Trophoblast cell (in vitro differentiated cells and primary cell): ENCODE data around the gene MYO5B.

Experiments
- DNase-seq, 2 donors: peaks; one replicate each; pipeline ENCODE4 v3.0.0-alpha.2; 2016
- H2AFZ ChIP-seq: 2 replicates; pipeline ENCODE4 v1.6.1; 2013; ENCODE audit warnings: low read length, moderate library complexity, mild to moderate bottlenecking; ENCODE audit not compliant: insufficient read depth, poor library complexity
- H2AK5ac ChIP-seq: 2 replicates; pipeline ENCODE4 v1.6.1; 2013; ENCODE audit warnings: mild to moderate bottlenecking, low read length
- H2BK120ac ChIP-seq: 2 replicates; pipeline ENCODE4 v1.6.1; 2013; ENCODE audit warnings: low read length, mild to moderate bottlenecking, moderate library complexity; ENCODE audit not compliant: insufficient read depth, poor library complexity
- H2BK12ac ChIP-seq: 2 replicates; pipeline ENCODE4 v1.6.1; 2013; ENCODE audit warnings: mild to moderate bottlenecking, low read length, moderate library complexity
- H2BK5ac ChIP-seq: 2 replicates; pipeline ENCODE4 v1.6.1; 2013; ENCODE audit warnings: low read length, low read depth, moderate library complexity, mild to moderate bottlenecking; ENCODE audit not compliant: poor library complexity
- H3K14ac ChIP-seq: 2 replicates; pipeline ENCODE4 v1.6.1; 2013; ENCODE audit warnings: mild to moderate bottlenecking, low read length
- H3K18ac ChIP-seq: 2 replicates; pipeline ENCODE4 v1.6.1; 2013; ENCODE audit warnings: mild to moderate bottlenecking, low read length
- H3K23ac ChIP-seq: 2 replicates; pipeline ENCODE4 v1.6.1; 2013; ENCODE audit warnings: low read length
- H3K27ac ChIP-seq: 2 replicates; pipeline ENCODE4 v1.5.1; 2013; ENCODE audit warnings: low read depth, mild to moderate bottlenecking, inconsistent platforms, low read length, moderate library complexity
- H3K27me3 ChIP-seq: 2 replicates; pipeline ENCODE4 v1.6.1; 2013; ENCODE audit warnings: inconsistent platforms, mild to moderate bottlenecking, low read length, moderate library complexity; ENCODE audit not compliant: insufficient read depth
- H3K36me3 ChIP-seq, 2 experiments: 1 replicate in 1 of 2; 2 replicates in 1 of 2; pipeline ENCODE4 v1.6.1; 2013; ENCODE audit warnings: low read length in 2 of 2, mild to moderate bottlenecking in 2 of 2, moderate library complexity in 1 of 2; ENCODE audit not compliant: insufficient read depth in 2 of 2, control insufficient read depth in 1 of 2
- H3K4ac ChIP-seq: 2 replicates; pipeline ENCODE4 v1.6.1; 2013; ENCODE audit warnings: low read depth, mild to moderate bottlenecking, low read length, moderate library complexity
- H3K4me1 ChIP-seq, 2 experiments: 1 replicate in 1 of 2; 2 replicates in 1 of 2; pipeline ENCODE4 v1.6.1; 2013; ENCODE audit warnings: low read length in 2 of 2, mild to moderate bottlenecking in 2 of 2, moderate library complexity in 1 of 2; ENCODE audit not compliant: insufficient read depth in 2 of 2, control insufficient read depth in 1 of 2
- H3K4me2 ChIP-seq: 2 replicates; pipeline ENCODE4 v1.6.1; 2013; ENCODE audit warnings: inconsistent platforms, mild to moderate bottlenecking, low read length, moderate library complexity
- H3K4me3 ChIP-seq: 2 replicates; pipeline ENCODE4 v1.5.1; 2013; ENCODE audit warnings: mild to moderate bottlenecking, low read depth, low read length, inconsistent platforms
- H3K79me1 ChIP-seq: one replicate; pipeline ENCODE4 v1.6.1; 2013; ENCODE audit warnings: low read length
- H3K79me2 ChIP-seq: 2 replicates; pipeline ENCODE4 v1.6.1; 2013; ENCODE audit warnings: low read length, mild to moderate bottlenecking; ENCODE audit not compliant: control insufficient read depth, insufficient read depth, poor library complexity
- H3K9ac ChIP-seq: 2 replicates; pipeline ENCODE4 v1.6.1; 2013; ENCODE audit warnings: mild to moderate bottlenecking, low read length
- H3K9me3 ChIP-seq: 2 replicates; pipeline ENCODE4 v1.6.1; 2013; ENCODE audit warnings: low read depth, mild to moderate bottlenecking, control low read depth, inconsistent platforms, low read length; ENCODE audit not compliant: insufficient read depth
- H4K12ac ChIP-seq: 2 replicates; pipeline ENCODE4 v1.6.1; 2013; ENCODE audit warnings: low read depth, mild to moderate bottlenecking, low read length, moderate library complexity
- H4K8ac ChIP-seq: 2 replicates; pipeline ENCODE4 v1.6.1; 2013; ENCODE audit warnings: low read depth, mild to moderate bottlenecking, low read length, moderate library complexity
- H4K91ac ChIP-seq: one replicate; pipeline ENCODE4 v1.6.1; 2013; ENCODE audit warnings: low read depth, mild to moderate bottlenecking, low read length, moderate library complexity
- WGBS: extraction: QIAGEN DNeasy Blood & Tissue Kit; methylation state at CpG from one replicate; pipeline ENCODE4 v1.1.7; 2013; ENCODE audit warnings: missing lambda C conversion rate; ENCODE audit not compliant: insufficient read length, insufficient coverage; ENCODE audit errors: extremely low coverage; 5-methylcytosine and 5-hydroxymethylcytosine counted together

The MYO5B gene

DNA sequence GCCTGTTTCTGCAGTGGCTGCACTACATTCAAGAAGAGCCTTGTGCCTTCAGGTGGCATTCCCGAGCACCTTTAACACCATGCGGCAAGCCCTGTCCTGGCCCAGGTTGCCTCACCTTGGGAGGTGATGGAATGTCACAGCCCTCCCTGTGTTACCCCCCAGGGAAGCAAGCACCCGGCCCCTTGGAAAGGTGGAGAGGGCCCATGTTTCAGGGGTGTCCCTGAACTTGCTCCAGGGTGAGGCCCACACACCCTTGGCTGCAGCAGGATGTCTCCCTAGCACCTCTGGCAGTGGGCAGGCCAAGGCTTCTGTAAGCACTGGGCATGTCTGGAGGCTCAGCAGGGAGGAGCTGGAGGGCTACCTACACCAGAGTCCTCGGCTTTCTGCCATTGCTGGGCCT, 352.3 kb downstream of the MYO5B start:
- no peaks in the 10 kb centered on the region for H3K27me3 ChIP-seq
- H3K9me3 ChIP-seq = peaks cover 4% of the 10 kb centered on the region
- H3K4me2 ChIP-seq = no peak overlapping the region
- DNase-seq = no peak
- no peaks in the 10 kb centered on the region for H3K79me1 ChIP-seq
- H3K36me3 ChIP-seq = peaks cover 20 to 25% of the 10 kb centered on the region in 2 experiments
- no peaks in the 10 kb centered on the region for H3K79me2 ChIP-seq
- H4K91ac ChIP-seq = no peak overlapping the region
- H3K14ac ChIP-seq = no peak overlapping the region
- H4K12ac ChIP-seq = no peak overlapping the region
- H2BK5ac ChIP-seq = no peak overlapping the region
- H4K8ac ChIP-seq = no peak overlapping the region
- H3K4ac ChIP-seq = no peak overlapping the region
- H3K4me3 ChIP-seq = no peak overlapping the region
- no CpG with 5 or more reads among the region's 4 CpGs for WGBS
- H3K18ac ChIP-seq = no peak overlapping the region
- no peak overlapping the region for H3K9ac ChIP-seq
- H2AFZ ChIP-seq = no peak overlapping the region
- no peak overlapping the region for H3K27ac ChIP-seq
- no peak overlapping the region for H2BK120ac ChIP-seq
- no peak overlapping the region for H2AK5ac ChIP-seq
- H2BK12ac ChIP-seq = no peak overlapping the region
- H3K23ac ChIP-seq = no peak overlapping the region
- H3K4me1 ChIP-seq = peaks cover 0 to 2% of the 10 kb centered on the region in 2 experiments

GRCh38 chr18:49841236-49842217, 353.4 kb downstream of the MYO5B start:
- H2BK120ac ChIP-seq = no peak overlapping the region
- no CpG with 5 or more reads among the region's 12 CpGs for WGBS
- DNase-seq = no peak

DNA sequence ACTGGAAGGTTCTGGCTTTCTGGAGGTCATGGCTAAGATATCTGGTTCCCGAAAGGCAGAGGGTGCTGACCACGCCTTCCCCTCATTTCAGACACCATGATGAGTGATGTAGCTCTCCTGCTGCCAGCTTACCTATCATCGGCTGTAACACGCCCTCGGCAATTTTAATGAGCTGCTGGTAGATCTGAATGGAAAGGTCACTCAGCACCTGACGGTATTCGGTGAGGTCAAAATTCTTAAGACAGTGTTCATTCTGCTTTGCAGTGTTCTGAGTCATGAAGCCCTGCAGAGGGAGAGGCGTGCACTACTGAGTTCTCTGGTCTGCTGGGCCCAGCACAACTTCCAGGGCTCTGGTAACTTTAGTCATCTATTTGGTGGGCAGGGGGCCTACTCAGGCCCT, 355.9 kb downstream of the MYO5B start:
- no peak overlapping the region for H2BK12ac ChIP-seq
- peaks cover 13 to 25% of the 10 kb centered on the region in 2 experiments for H3K36me3 ChIP-seq
- H3K23ac ChIP-seq = no peak overlapping the region
- no peaks in the 10 kb centered on the region for H3K79me2 ChIP-seq
- H4K8ac ChIP-seq = no peak overlapping the region
- no CpG with 5 or more reads among the region's 8 CpGs for WGBS
- no peaks in the 10 kb centered on the region for H3K27me3 ChIP-seq
- no peak overlapping the region for H2AFZ ChIP-seq
- H4K91ac ChIP-seq = no peak overlapping the region
- no peak overlapping the region for H2BK5ac ChIP-seq
- H2BK120ac ChIP-seq = no peak overlapping the region
- no peak overlapping the region for H4K12ac ChIP-seq
- no peak overlapping the region for H3K4ac ChIP-seq
- no peak overlapping the region for H3K9ac ChIP-seq
- no peak overlapping the region for H3K4me3 ChIP-seq
- no peak overlapping the region for H3K14ac ChIP-seq
- no peak overlapping the region for H3K27ac ChIP-seq
- DNase-seq = peak; percentile 97 to 99
- H2AK5ac ChIP-seq = no peak overlapping the region
- H3K79me1 ChIP-seq = no peaks in the 10 kb centered on the region
- H3K9me3 ChIP-seq = peaks cover 2% of the 10 kb centered on the region
- no peak overlapping the region for H3K18ac ChIP-seq
- no peak overlapping the region for H3K4me2 ChIP-seq
- H3K4me1 ChIP-seq = peaks cover 0 to 2% of the 10 kb centered on the region in 2 experiments

More at GRCh38 chr18:49841236-49842217, 353.4 kb downstream of the MYO5B start:
- peaks cover 2% of the 10 kb centered on the region for H3K9me3 ChIP-seq
- no peak overlapping the region for H3K14ac ChIP-seq
- H3K4me1 ChIP-seq = peaks cover 0 to 2% of the 10 kb centered on the region in 2 experiments
- H4K12ac ChIP-seq = no peak overlapping the region
- H3K36me3 ChIP-seq = peaks cover 18 to 25% of the 10 kb centered on the region in 2 experiments
- no peak overlapping the region for H4K91ac ChIP-seq
- no peaks in the 10 kb centered on the region for H3K79me1 ChIP-seq
- H3K4me3 ChIP-seq = no peak overlapping the region
- no peaks in the 10 kb centered on the region for H3K79me2 ChIP-seq
- no peak overlapping the region for H3K18ac ChIP-seq
- no peak overlapping the region for H3K4me2 ChIP-seq
- no peak overlapping the region for H2BK12ac ChIP-seq
- H3K27me3 ChIP-seq = no peaks in the 10 kb centered on the region
- H3K4ac ChIP-seq = no peak overlapping the region
- H2AK5ac ChIP-seq = no peak overlapping the region
- H3K27ac ChIP-seq = no peak overlapping the region
- H4K8ac ChIP-seq = no peak overlapping the region
- no peak overlapping the region for H2AFZ ChIP-seq
- no peak overlapping the region for H3K9ac ChIP-seq
- H2BK5ac ChIP-seq = no peak overlapping the region
- no peak overlapping the region for H3K23ac ChIP-seq

- H3K18ac ChIP-seq = no peak overlapping the region
- H3K9me3 ChIP-seq = peaks cover 2% of the 10 kb centered on the region
- no CpG with 5 or more reads among the region's 4 CpGs for WGBS
Measured at GRCh38 chr18:49838381-49838780, 356.6 kb downstream of the MYO5B start.

More at GRCh38 chr18:49838381-49838780, 356.6 kb downstream of the MYO5B start:
- Histone ChIP-seq H3K4me1 (peaks cover 0 to 2% of the 10 kb centered on the region in 2 experiments), H2BK5ac (no peak overlapping the region), H2BK120ac (no peak overlapping the region), H3K4ac (no peak overlapping the region), H3K27ac (no peak overlapping the region), H3K4me3 (no peak overlapping the region), H2BK12ac (no peak overlapping the region), H3K23ac (no peak overlapping the region), H3K27me3 (no peaks in the 10 kb centered on the region), H3K79me1 (no peaks in the 10 kb centered on the region), H2AK5ac (no peak overlapping the region), H3K9ac (no peak overlapping the region), H2AFZ (no peak overlapping the region), H4K8ac (no peak overlapping the region), H4K12ac (no peak overlapping the region), H3K14ac (no peak overlapping the region), H3K79me2 (no peaks in the 10 kb centered on the region), H3K36me3 (peaks cover 13 to 25% of the 10 kb centered on the region in 2 experiments), H4K91ac (no peak overlapping the region), H3K4me2 (no peak overlapping the region)
- DNase-seq = no peak
